CD4-positive, alpha-beta T cell treated with Interleukin-15 for 4 hours (primary cell): ENCODE measurements around the gene MAOB.
A peak's percentile ranks its signal among the peaks of the same experiment; 100 is the strongest.
"Not testable (repeated sequence)": the region's sequence is repeated elsewhere in the genome, so short reads cannot be mapped to it uniquely, and the experiment has no call there.

Source experiments
- DNase-seq: peaks from one replicate; pipeline ENCODE4 v3.0.0-alpha.2; 2020; ENCODE audit warnings: low spot score

Gene MAOB

DNA sequence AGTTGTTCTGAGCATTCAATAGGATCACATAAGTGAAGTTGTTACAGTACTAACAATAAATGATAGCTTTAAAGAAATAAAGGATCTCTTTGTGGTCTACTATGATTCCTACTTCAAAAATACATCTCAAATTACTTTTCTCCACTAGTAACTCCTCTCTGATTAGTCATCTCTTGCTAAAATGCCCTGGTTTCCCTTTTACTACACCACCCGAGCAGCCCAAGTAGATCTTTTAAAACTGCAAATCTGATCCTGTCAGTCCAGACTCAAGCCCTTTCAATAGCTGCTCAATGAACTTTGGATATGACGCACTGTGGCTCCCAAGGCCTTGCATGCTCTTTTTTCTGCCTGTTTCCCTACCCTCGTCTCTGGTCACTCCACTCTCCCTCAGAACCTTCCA, 128.6 kb downstream of the MAOB start:
- DNase-seq: no peak

DNA sequence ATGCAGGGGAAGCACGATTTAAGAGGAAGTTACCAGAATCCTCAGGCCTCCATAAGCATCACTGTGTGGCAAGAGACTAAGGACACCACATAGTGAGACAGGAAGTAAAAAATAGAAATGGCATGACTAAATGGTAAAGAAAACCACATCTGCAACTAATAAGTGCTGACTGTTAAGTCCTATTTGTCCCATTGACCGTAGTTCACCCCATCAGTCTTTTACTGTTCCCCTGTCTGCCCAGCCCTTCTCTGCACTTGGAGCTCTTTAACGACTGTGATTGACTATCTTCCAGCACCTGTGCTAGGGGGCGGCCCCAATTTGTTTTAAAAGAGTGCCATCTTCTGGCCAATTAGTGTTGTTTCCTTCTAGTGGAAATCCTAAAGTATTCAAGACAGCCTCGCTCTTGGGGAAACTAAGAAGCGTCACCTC, 132.0 kb downstream of the MAOB start:
- DNase-seq: peak; percentile 44

DNA sequence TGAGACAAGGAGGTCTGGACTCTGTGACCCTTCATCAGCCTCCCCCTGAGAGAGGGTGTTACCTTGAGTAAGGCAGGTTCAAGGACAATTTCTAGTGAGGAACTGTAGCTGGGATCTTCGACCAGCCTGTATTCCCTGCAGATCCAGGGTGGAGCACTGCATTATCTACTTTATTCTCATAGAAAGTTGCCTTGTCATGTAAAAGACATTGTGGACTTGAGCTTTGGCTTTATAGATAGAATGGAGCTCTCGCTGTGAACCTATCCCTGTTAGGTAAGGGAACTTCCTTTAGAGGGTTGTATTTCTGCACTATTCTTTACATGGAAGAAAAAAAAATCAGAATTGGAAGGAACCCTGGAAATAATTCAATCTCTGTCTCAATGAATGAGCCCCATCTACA, 134.8 kb downstream of the MAOB start:
- DNase-seq: no peak

- DNase-seq: no peak
Measured at GRCh38 chrX:43745938-43746721, 136.1 kb downstream of the MAOB start.

GRCh38 chrX:43744284-43744683, 138.0 kb downstream of the MAOB start:
- DNase-seq: no peak

- no peak for DNase-seq
Measured at GRCh38 chrX:43743100-43743822, 139.0 kb downstream of the MAOB start.

DNA sequence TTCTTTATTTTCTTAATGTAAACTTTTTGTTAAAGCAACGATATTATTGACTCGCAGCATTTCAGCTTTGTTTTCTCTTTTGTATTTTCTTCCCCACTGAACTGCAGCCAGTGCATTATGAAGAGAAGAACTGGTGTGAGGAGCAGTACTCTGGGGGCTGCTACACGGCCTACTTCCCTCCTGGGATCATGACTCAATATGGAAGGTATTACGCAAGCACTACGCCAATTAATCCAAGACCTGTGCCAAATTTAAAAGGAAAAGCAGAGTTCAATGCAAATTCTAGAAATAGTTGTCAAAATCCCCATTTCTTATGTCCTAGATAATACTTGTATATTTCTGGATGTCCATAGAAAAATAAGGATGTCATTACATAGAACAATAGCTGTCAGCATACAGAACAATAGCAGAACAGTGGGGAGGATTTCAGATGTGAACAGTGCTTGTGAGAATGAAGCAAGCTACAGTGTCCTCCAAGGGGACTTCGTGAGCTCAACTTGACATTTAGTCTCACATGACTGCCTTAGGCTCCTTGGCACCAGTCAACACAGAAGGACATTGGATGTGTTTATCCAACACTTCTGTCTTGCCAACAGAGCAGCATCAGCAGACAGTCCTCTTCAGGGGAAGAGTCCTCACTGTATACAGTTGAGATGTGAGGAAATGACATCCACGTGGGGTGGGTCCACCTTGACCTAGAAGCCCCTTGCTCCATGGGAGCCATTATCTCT, 140.2 kb downstream of the MAOB start:
- DNase-seq: no peak

DNA sequence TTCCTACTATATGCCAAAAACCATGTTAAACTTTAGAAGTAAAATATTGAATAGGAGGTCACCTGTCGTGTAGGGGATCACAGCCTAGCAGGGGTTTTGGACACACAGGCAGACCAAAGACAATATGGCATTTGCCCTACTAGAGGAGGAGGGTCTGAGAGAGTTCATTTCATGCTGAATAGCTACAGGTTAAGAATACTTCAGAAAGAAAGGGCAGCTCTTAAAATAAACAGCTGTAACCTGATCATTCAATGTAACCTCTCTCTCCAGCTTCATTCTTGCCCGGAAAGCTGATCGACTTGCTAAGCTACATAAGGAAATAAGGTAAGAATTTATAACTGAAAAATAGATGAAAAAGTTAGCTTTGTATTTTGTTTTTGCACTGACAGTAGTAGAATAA, 146.3 kb downstream of the MAOB start:
- DNase-seq: no peak

GRCh38 chrX:43735534-43735933, 146.7 kb downstream of the MAOB start:
- no peak for DNase-seq

DNA sequence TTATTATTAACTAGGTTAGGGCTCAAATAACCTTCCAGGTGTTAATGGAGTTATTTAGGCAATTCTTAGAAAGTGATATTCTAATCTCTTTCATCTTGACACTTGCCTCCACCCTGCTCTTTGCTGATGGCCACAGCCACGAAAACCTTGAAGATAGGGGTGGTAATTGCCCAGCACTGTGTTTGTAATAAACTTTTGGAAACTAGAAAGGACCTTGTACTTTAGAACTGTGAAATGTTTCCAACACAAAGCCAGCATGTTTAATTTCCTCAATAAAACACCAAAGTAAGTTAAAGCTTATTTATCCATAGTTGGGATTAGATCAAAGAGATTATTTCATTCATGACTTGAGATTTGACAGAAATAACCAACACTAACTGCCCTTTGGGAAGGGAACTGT, 147.8 kb downstream of the MAOB start:
- DNase-seq: no peak

DNA sequence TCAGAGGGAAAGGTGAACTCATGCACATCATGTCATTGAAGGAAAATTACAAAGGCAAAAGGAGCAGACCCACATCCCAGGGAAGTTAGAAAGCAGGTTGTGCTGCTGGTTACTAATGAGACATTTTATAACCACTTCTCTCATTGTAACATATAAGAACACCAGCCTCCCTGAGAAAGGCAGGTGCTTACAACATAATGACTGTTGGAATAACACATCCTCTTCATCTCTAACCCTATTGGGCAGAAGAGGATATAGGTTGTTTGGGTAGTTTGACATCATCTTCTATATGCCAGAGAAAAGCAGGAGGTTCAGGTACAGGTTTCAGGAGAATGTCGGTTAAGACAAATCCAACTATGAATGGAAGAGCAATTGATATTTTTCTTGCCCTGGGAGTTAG, 148.6 kb downstream of the MAOB start:
- DNase-seq: no peak

DNA sequence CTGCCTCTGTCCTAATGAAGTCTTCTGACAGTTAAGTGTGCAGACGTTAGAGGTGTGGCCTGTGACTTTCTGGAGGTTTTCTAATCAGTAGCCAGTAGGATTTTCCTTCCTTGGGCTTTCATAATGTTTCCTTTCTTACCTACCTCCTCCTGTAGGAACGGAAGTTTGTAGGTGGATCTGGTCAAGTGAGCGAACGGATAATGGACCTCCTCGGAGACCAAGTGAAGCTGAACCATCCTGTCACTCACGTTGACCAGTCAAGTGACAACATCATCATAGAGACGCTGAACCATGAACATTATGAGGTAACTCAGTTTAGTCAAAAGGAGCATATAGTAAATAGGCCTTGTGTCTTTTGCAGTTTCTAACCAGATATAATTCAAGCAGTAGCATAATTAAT, 151.2 kb downstream of the MAOB start:
- DNase-seq: no peak

DNA sequence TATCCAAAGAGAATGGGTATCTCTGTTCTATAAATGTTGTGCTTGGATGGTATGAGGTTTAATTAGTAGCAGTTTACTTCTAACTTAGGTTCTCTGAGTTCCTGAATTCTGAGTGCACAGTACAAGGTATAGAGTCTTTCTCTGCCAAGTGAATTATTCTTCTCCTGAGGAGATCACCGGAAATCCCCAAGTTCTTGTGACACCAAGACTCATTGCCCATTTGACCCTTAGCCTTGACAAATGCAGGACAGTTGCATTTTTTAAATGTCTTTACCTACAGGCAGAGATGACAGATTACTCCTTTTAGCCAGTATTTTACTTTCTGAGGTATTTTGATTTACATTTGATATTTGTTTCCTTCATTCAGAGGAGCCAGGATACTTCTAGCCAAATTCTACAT, 153.3 kb downstream of the MAOB start:
- no peak for DNase-seq

DNA sequence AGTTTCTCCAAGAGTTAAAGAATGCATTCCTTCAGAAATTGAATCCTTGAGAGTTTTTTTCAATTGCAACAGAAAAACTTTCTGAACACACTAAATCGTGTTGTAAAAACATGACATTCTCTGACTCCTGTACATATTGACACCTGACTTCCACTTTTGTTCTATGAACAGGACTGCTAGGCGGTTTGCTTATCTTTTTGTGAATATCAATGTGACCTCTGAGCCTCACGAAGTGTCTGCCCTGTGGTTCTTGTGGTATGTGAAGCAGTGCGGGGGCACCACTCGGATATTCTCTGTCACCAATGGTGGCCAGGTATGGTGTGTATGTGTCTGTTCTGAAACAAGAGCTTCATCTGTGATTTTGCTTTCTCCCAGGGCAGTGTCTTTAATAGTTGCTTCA, 154.2 kb downstream of the MAOB start:
- DNase-seq: no peak

- not testable (repeated sequence) for DNase-seq
Measured at GRCh38 chrX:43727254-43727653, 155.0 kb downstream of the MAOB start.

- DNase-seq: not testable (repeated sequence)
Measured at GRCh38 chrX:43725227-43725626, 157.0 kb downstream of the MAOB start.

DNA sequence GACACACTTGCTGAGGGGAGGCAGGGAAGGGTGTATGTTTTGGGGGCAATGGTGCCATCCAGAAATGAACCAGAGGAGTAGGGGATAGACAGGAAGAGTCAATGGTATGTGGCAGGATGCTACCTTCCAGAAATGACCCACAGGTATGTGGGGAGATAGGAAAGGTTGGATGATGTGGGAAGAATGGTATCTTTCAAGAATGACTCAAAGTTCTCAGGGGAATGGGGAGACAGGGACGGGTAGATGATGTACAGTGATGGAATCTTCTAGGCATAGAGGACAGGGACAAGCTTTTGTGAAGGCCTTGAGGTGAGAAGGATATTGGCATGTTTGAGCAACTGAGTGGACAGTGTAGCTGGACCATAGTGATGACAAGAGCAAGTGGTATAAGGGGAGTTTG, 161.3 kb downstream of the MAOB start:
- DNase-seq: no peak

GRCh38 chrX:43720082-43720481, 162.2 kb downstream of the MAOB start:
- DNase-seq: no peak

DNA sequence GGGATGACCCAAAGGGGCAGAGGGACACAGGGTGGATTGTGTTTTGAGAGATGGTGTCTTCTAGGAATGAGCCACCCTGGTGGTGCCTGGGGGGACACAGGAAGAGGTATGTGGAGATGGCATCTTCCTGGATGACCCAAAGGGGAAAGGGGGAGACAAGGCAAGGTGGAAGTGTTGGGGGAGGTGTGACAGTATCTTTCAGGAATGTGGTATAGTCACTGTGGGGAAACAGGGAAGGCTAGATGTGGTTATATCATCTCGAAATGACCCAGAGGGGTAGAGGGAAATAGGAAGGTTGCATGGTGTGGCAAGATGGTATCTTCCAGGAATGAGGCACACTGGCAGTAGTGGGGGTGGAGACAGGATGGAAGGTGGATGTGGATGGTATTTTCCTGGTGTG, 163.3 kb downstream of the MAOB start:
- no peak for DNase-seq

DNA sequence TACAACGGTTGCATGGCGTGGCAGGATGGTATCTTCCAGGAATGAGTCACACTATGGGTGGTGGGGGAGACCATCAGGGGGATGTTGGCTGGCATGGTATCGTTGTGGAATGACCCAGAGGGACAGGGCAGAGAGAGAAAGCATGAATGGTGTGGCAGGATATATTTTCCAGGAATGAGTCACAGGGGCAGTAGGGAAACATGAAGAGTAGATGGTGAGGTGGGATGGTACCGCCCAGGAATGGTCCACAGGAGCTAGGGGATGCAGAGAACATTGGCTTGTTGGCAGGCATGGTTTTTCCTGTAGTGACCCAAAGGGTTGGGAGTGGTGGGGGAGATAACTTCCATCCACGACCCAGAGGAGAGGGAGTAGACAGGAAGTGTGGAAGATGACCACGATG, 163.7 kb downstream of the MAOB start:
- no peak for DNase-seq

- no peak for DNase-seq
Measured at GRCh38 chrX:43718081-43718480, 164.2 kb downstream of the MAOB start.

DNA sequence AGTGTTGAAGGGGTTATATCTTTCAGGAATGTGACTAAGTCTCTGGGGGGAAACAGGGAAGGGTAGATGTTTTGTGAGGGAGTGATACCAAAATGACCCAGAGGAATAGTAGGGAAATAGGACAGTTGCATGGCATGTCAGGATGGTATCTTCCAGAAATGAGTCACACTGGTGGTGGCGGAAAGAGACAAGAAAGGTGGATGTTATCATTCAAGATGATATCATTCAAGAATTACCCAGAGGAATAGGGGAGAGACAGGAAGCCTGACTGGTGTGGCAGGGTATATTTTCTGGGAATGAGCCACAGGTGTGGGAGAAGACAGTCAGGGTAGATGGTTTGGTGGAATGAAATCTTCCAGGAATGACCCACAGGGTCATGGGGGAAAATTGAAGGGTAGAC, 165.1 kb downstream of the MAOB start:
- DNase-seq: no peak

DNA sequence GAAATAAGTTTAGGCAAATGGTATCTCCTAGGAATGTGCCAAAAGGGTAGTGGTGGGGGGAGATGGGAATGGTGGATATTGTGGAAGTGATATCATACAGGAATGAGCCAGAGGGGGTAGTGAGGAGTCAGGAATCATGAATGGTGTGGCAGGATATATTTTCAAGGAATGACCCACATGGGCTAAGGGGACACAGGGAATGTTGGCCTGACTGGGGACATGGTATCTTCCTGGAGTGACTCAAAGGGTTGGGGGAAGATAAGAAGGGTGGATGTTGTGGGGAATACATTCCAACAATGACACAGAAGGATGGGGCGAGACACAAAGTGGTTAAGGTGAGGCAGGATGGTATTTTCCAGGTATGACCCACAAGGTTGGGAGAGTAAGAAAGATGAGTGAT, 165.6 kb downstream of the MAOB start:
- DNase-seq: no peak
